Naive thymus-derived CD4-positive, alpha-beta T cell (primary cell): ENCODE measurements around the gene TFF3. TPM values are rescaled to one million over a fixed set of nuclear protein-coding genes. Genes with fewer than 3 reads are reported as not detected.

ENCODE experiments used
- ATAC-seq: fragments of 150-1000 bp; cut with Tn5 transposase; 2 replicates; pipeline ENCODE4 v1.10.0; 2021; ENCODE audit warnings: mild to moderate bottlenecking, moderate library complexity
- CTCF ChIA-PET: fragments of 350-600 bp; sonication (Branson Sonifier 250); formaldehyde crosslinking; loops from one replicate; lab custom pipeline; 2021; ENCODE audit warnings: antibody characterized with exemption; lab: Charles Lee
- POLR2A ChIA-PET: fragments of 350-600 bp; sonication (Branson Sonifier 250); formaldehyde crosslinking; loops from one replicate; lab custom pipeline; 2021; ENCODE audit warnings: antibody characterized with exemption, inconsistent platforms; lab: Charles Lee
- DNase-seq, 9 donors: peaks; one replicate each; pipeline versions ENCODE4 v3.0.0 to v3.0.0-alpha.2; 2020 to 2022; ENCODE audit warnings: mixed read lengths in 1 of 9
- H3K27ac ChIP-seq: one replicate; pipeline ENCODE4 v1.7.0; 2013; ENCODE audit warnings: mild to moderate bottlenecking, low read depth, low read length, moderate library complexity
- H3K27me3 ChIP-seq, 2 donors: one replicate each; pipeline ENCODE4 v1.7.0; 2013; ENCODE audit warnings: low read length in 2 of 2, mild to moderate bottlenecking in 2 of 2, moderate library complexity in 2 of 2; ENCODE audit not compliant: control insufficient read depth in 2 of 2, insufficient read depth in 2 of 2
- H3K36me3 ChIP-seq, 3 experiments: 1 replicate in 2 of 3; 2 replicates in 1 of 3; pipeline ENCODE4 v1.7.0; 2013; ENCODE audit warnings: low read length in 3 of 3, mild to moderate bottlenecking in 3 of 3, moderate library complexity in 1 of 3; ENCODE audit not compliant: insufficient read depth in 3 of 3, control insufficient read depth in 2 of 3
- H3K4me1 ChIP-seq, 2 donors: one replicate each; pipeline ENCODE4 v1.7.0; 2013; ENCODE audit warnings: low read length in 2 of 2, mild to moderate bottlenecking in 2 of 2, moderate library complexity in 1 of 2; ENCODE audit not compliant: control insufficient read depth in 2 of 2, insufficient read depth in 2 of 2
- H3K4me3 ChIP-seq: 2 replicates; pipeline ENCODE4 v1.7.0; 2013; ENCODE audit warnings: mild to moderate bottlenecking, low read length
- H3K9me3 ChIP-seq, 3 experiments: 1 replicate in 2 of 3; 2 replicates in 1 of 3; pipeline ENCODE4 v1.7.0; 2013; ENCODE audit warnings: low read length in 3 of 3; ENCODE audit not compliant: control insufficient read depth in 2 of 3
- H3K27ac Mint-ChIP-seq, 9 donors: one replicate each; pipeline ENCODE4 v1.8.0; 2020 to 2022; ENCODE audit warnings: mixed read lengths in 9 of 9, mild to moderate bottlenecking in 8 of 9, moderate library complexity in 5 of 9, inconsistent platforms in 2 of 9
- H3K27me3 Mint-ChIP-seq, 5 donors: one replicate each; pipeline ENCODE4 v1.8.0; 2021 to 2022; ENCODE audit warnings: mixed read lengths in 5 of 5, mild to moderate bottlenecking in 1 of 5
- H3K36me3 Mint-ChIP-seq, 5 donors: one replicate each; pipeline ENCODE4 v1.8.0; 2020 to 2022; ENCODE audit warnings: mixed read lengths in 5 of 5, mild to moderate bottlenecking in 3 of 5, inconsistent platforms in 1 of 5
- H3K4me1 Mint-ChIP-seq, 7 donors: one replicate each; pipeline ENCODE4 v1.8.0; 2020 to 2022; ENCODE audit warnings: mixed read lengths in 7 of 7, mild to moderate bottlenecking in 3 of 7, inconsistent platforms in 1 of 7
- H3K4me3 Mint-ChIP-seq, 10 donors: one replicate each; pipeline ENCODE4 v1.8.0; 2020 to 2022; ENCODE audit warnings: mild to moderate bottlenecking in 10 of 10, mixed read lengths in 10 of 10, moderate library complexity in 6 of 10, inconsistent platforms in 2 of 10
- H3K9me3 Mint-ChIP-seq, 11 donors: one replicate each; pipeline ENCODE4 v1.8.0; 2020 to 2022; ENCODE audit warnings: mixed read lengths in 11 of 11, mild to moderate bottlenecking in 4 of 11, inconsistent platforms in 1 of 11, moderate library complexity in 1 of 11
- intact Hi-C, 2 donors: fragments of 100-400 bp; cut with micrococcal nuclease; formaldehyde crosslinking; loops; one replicate each; pipeline ENCODE4 v1.15.1; 2023
- polyA plus RNA-seq, 2 donors: library from polyadenylated mRNA; unstranded; fragments of 300-500 nt; fragmentation: Illumina TruSeq; gene quantifications; one replicate each; pipeline ENCODE4 v1.2.3, GENCODE V29; 2021
- total RNA-seq, 6 experiments: library from RNA in 5 of 6; stranded (reverse) in 5 of 6; gene quantifications; 1 replicate in 5 of 6; 2 replicates in 1 of 6; pipeline ENCODE4 v1.2.3 and lab custom pipeline; 2021 to 2026

Gene TFF3
- total and polyA plus RNA-seq, 7 experiments from 2014 or later: not detected

GRCh38 chr21:42300045-42300583 lies 15.1 kb downstream of the TFF3 start:
- no peak overlapping the region for H3K4me3 ChIP-seq
- H3K27ac ChIP-seq: no peak overlapping the region
- intact Hi-C loops: no loop called here
- Mint-ChIP-seq H3K4me1 (peaks cover 0 to 21% (median 18%) of the 10 kb centered on the region in 7 donors), H3K27ac (peak overlapping the region in 1 of 9 donors; percentile 65), H3K27me3 (no peaks in the 10 kb centered on the region), H3K36me3 (peaks cover 0 to 24% (median 11%) of the 10 kb centered on the region in 5 donors), H3K9me3 (no peaks in the 10 kb centered on the region), H3K4me3 (peak overlapping the region in 1 of 10 donors; percentile 10)
- ATAC-seq (no peak), DNase-seq (no peak)
- H3K9me3 ChIP-seq: no peaks in the 10 kb centered on the region
- POLR2A ChIA-PET: no interaction called here
- H3K27me3 ChIP-seq: no peaks in the 10 kb centered on the region
- H3K4me1 ChIP-seq: peaks cover 0 to 12% of the 10 kb centered on the region in 2 donors
- CTCF ChIA-PET: no interaction called here
- peaks cover 0 to 30% (median 0%) of the 10 kb centered on the region in 3 experiments for H3K36me3 ChIP-seq

GRCh38 chr21:42299324-42300044 lies 15.7 kb downstream of the TFF3 start:
- no peak overlapping the region for H3K27ac ChIP-seq
- H3K4me3 ChIP-seq: no peak overlapping the region
- peak in 4 of 9 donors; percentile 9 to 33 (median 19) for DNase-seq
- ChIA-PET CTCF (no interaction called here), POLR2A (no interaction called here)
- intact Hi-C loops: no loop called here
- peaks cover 0 to 34% (median 0%) of the 10 kb centered on the region in 3 experiments for H3K36me3 ChIP-seq
- peak overlapping the region in 1 of 10 donors; percentile 3 for H3K4me3 Mint-ChIP-seq
- peak overlapping the region in 3 of 9 donors; percentile 19 to 65 (median 23) for H3K27ac Mint-ChIP-seq
- peaks cover 0 to 12% of the 10 kb centered on the region in 2 donors for H3K4me1 ChIP-seq
- H3K27me3 Mint-ChIP-seq: no peaks in the 10 kb centered on the region
- ATAC-seq: peak; percentile 32
- H3K36me3 Mint-ChIP-seq: peaks cover 0 to 28% (median 14%) of the 10 kb centered on the region in 5 donors
- H3K9me3 ChIP-seq: no peaks in the 10 kb centered on the region
- H3K27me3 ChIP-seq: no peaks in the 10 kb centered on the region
- H3K4me1 Mint-ChIP-seq: peaks cover 0 to 21% (median 18%) of the 10 kb centered on the region in 7 donors
- H3K9me3 Mint-ChIP-seq: no peaks in the 10 kb centered on the region

- intact Hi-C loops: no loop called here
- ChIA-PET CTCF (no interaction called here), POLR2A (no interaction called here)
- peak overlapping the region in 2 of 9 donors; percentile 31 to 36 for H3K27ac Mint-ChIP-seq
- Histone ChIP-seq H3K27me3 (no peaks in the 10 kb centered on the region), H3K36me3 (peaks cover 0 to 42% (median 0%) of the 10 kb centered on the region in 3 experiments), H3K9me3 (no peaks in the 10 kb centered on the region), H3K4me1 (peaks cover 0 to 12% of the 10 kb centered on the region in 2 donors), H3K4me3 (no peak overlapping the region), H3K27ac (no peak overlapping the region)
- H3K27me3 Mint-ChIP-seq: no peaks in the 10 kb centered on the region
- H3K4me3 Mint-ChIP-seq: no peak overlapping the region
- H3K36me3 Mint-ChIP-seq: peaks cover 0 to 29% (median 14%) of the 10 kb centered on the region in 5 donors
- no peaks in the 10 kb centered on the region for H3K9me3 Mint-ChIP-seq
- peaks cover 0 to 21% (median 18%) of the 10 kb centered on the region in 7 donors for H3K4me1 Mint-ChIP-seq
- no peak for DNase-seq
- no peak for ATAC-seq
Observed at GRCh38 chr21:42298657-42299056, 16.6 kb downstream of the TFF3 start.

GRCh38 chr21:42298237-42298636 lies 17.0 kb downstream of the TFF3 start:
- Mint-ChIP-seq H3K27ac (peak overlapping the region in 6 of 9 donors; percentile 12 to 46 (median 34)), H3K4me1 (peaks cover 0 to 21% (median 18%) of the 10 kb centered on the region in 7 donors), H3K27me3 (no peaks in the 10 kb centered on the region), H3K4me3 (no peak overlapping the region), H3K9me3 (no peaks in the 10 kb centered on the region), H3K36me3 (peaks cover 0 to 29% (median 14%) of the 10 kb centered on the region in 5 donors)
- Histone ChIP-seq H3K27ac (no peak overlapping the region), H3K9me3 (no peaks in the 10 kb centered on the region), H3K4me1 (peaks cover 0 to 12% of the 10 kb centered on the region in 2 donors), H3K27me3 (no peaks in the 10 kb centered on the region), H3K36me3 (peaks cover 0 to 46% (median 0%) of the 10 kb centered on the region in 3 experiments), H3K4me3 (no peak overlapping the region)
- ChIA-PET POLR2A (no interaction called here), CTCF (no interaction called here)
- ATAC-seq: no peak
- intact Hi-C loops: no loop called here
- DNase-seq: no peak

GRCh38 chr21:42297377-42297776 lies 17.8 kb downstream of the TFF3 start:
- H3K27me3 ChIP-seq: no peaks in the 10 kb centered on the region
- peaks cover 0 to 54% (median 0%) of the 10 kb centered on the region in 3 experiments for H3K36me3 ChIP-seq
- ChIA-PET CTCF (interaction anchor here (1.1 kb wide), 1 partner anchor 14 kb away, joined by 3 read pairs; no protein-coding TSS in a partner anchor), POLR2A (interaction anchor here (0.6 to 0.7 kb wide), 2 partner anchors 65 to 107 kb away, joined by 3 read pairs; no protein-coding TSS in a partner anchor)
- no peak overlapping the region for H3K27ac ChIP-seq
- ATAC-seq (no peak), DNase-seq (no peak)
- Mint-ChIP-seq H3K27me3 (no peaks in the 10 kb centered on the region), H3K27ac (peak overlapping the region in 6 of 9 donors; percentile 28 to 54 (median 42)), H3K4me3 (no peak overlapping the region), H3K4me1 (peaks cover 0 to 21% (median 18%) of the 10 kb centered on the region in 7 donors), H3K9me3 (no peaks in the 10 kb centered on the region), H3K36me3 (peaks cover 0 to 29% (median 14%) of the 10 kb centered on the region in 5 donors)
- no peak overlapping the region for H3K4me3 ChIP-seq
- H3K9me3 ChIP-seq: no peaks in the 10 kb centered on the region
- peaks cover 0 to 12% of the 10 kb centered on the region in 2 donors for H3K4me1 ChIP-seq
- intact Hi-C loops: no loop called here

- Mint-ChIP-seq H3K4me3 (no peak overlapping the region), H3K9me3 (no peaks in the 10 kb centered on the region), H3K27ac (peak overlapping the region in 3 of 9 donors; percentile 28 to 34 (median 30)), H3K36me3 (peaks cover 0 to 29% (median 14%) of the 10 kb centered on the region in 5 donors), H3K4me1 (peaks cover 0 to 21% (median 18%) of the 10 kb centered on the region in 7 donors), H3K27me3 (no peaks in the 10 kb centered on the region)
- no peaks in the 10 kb centered on the region for H3K9me3 ChIP-seq
- no peak overlapping the region for H3K27ac ChIP-seq
- H3K4me3 ChIP-seq: no peak overlapping the region
- DNase-seq: no peak
- CTCF ChIA-PET: no interaction called here
- H3K4me1 ChIP-seq: peaks cover 0 to 12% of the 10 kb centered on the region in 2 donors
- POLR2A ChIA-PET: interaction anchor here (0.6 kb wide), 1 partner anchor 66 kb away, joined by 3 read pairs; no protein-coding TSS in a partner anchor
- ATAC-seq: no peak
- intact Hi-C loops: no loop called here
- H3K27me3 ChIP-seq: no peaks in the 10 kb centered on the region
- peaks cover 0 to 61% (median 0%) of the 10 kb centered on the region in 3 experiments for H3K36me3 ChIP-seq
Observed at GRCh38 chr21:42296501-42296900, 18.7 kb downstream of the TFF3 start.
